Caco-2 (cell line): Measurements from ENCODE around the gene DIS3L. TPM values are rescaled to one million over a fixed set of nuclear protein-coding genes. Genes with fewer than 3 reads are reported as not detected.

Experiments used
- BruUV-seq: library from RNA; stranded (reverse); fragments of 400-500 nt; replicated peaks from 2 replicates; lab custom pipeline; 2021; lab: Mats Ljungman, UMichigan
- CTCF ChIA-PET: fragments of 300-600 bp; sonication (Branson Sonifier 250); formaldehyde crosslinking; loops from one replicate; lab custom pipeline; 2022; ENCODE audit warnings: antibody characterized with exemption; lab: Charles Lee
- POLR2A ChIA-PET: fragments of 300-600 bp; sonication (Branson Sonifier 250); formaldehyde crosslinking; loops from one replicate; lab custom pipeline; 2022; ENCODE audit warnings: antibody characterized with exemption; lab: Charles Lee
- DNase-seq, 2 experiments: peaks; one replicate each; pipeline versions ENCODE4 v3.0.0 to v3.0.0-alpha.2; 2020 to 2022
- H3K27me3 ChIP-seq: replicated peaks from 2 replicates; pipeline ENCODE4 v1.6.0; 2011; ENCODE audit warnings: low read length; ENCODE audit not compliant: control insufficient read depth, insufficient read depth
- H3K36me3 ChIP-seq: 2 replicates; pipeline ENCODE4 v1.5.1; 2011; ENCODE audit warnings: low read length; ENCODE audit not compliant: control insufficient read depth, insufficient read depth
- H3K4me1 ChIP-seq: fragments of 250-450 bp; sonication (Bioruptor Pico); 2 replicates; pipeline ENCODE4 v1.5.1; 2020; ENCODE audit warnings: mild to moderate bottlenecking
- H3K4me3 ChIP-seq: 2 replicates; pipeline ENCODE4 v1.5.1; 2011; ENCODE audit warnings: low read depth, mild to moderate bottlenecking, control low read depth, low read length
- H3K9me3 ChIP-seq: fragments of 250-450 bp; sonication (Bioruptor Pico); 2 replicates; pipeline ENCODE4 v1.5.1; 2020; ENCODE audit warnings: mild to moderate bottlenecking, moderate library complexity
- H3K27ac Mint-ChIP-seq: one replicate; pipeline ENCODE4 v1.8.0; 2022; ENCODE audit warnings: mixed read lengths; ENCODE audit not compliant: unreplicated experiment
- H3K27me3 Mint-ChIP-seq: one replicate; pipeline ENCODE4 v1.8.0; 2022; ENCODE audit warnings: mixed read lengths; ENCODE audit not compliant: insufficient read depth, unreplicated experiment
- H3K36me3 Mint-ChIP-seq: one replicate; pipeline ENCODE4 v1.8.0; 2022; ENCODE audit warnings: mild to moderate bottlenecking, mixed read lengths; ENCODE audit not compliant: insufficient read depth, unreplicated experiment
- H3K4me1 Mint-ChIP-seq: one replicate; pipeline ENCODE4 v1.8.0; 2022; ENCODE audit warnings: low read depth, mixed read lengths; ENCODE audit not compliant: unreplicated experiment
- H3K4me3 Mint-ChIP-seq: one replicate; pipeline ENCODE4 v1.8.0; 2022; ENCODE audit warnings: mild to moderate bottlenecking, moderate library complexity, mixed read lengths; ENCODE audit not compliant: unreplicated experiment
- H3K9me3 Mint-ChIP-seq: one replicate; pipeline ENCODE4 v1.8.0; 2022; ENCODE audit warnings: mixed read lengths; ENCODE audit not compliant: unreplicated experiment
- CTCF ChIP-seq, 2 experiments: fragments of 200-600 bp in 1 of 2; IDR thresholded peaks; 1 replicate in 1 of 2; 2 replicates in 1 of 2; pipeline versions ENCODE4 v1.5.1 to v1.8.0; 2011 to 2022; ENCODE audit warnings: antibody characterized with exemption in 1 of 2, control low read depth in 1 of 2, inconsistent platforms in 1 of 2, low read depth in 1 of 2, low read length in 1 of 2, mild to moderate bottlenecking in 1 of 2, moderate library complexity in 1 of 2; ENCODE audit not compliant: insufficient read depth in 1 of 2, severe bottlenecking in 1 of 2, unreplicated experiment in 1 of 2
- intact Hi-C: fragments of 100-400 bp; cut with micrococcal nuclease; formaldehyde crosslinking; loops from one replicate; pipeline ENCODE4 v1.10.0; 2022; ENCODE audit not compliant: unreplicated experiment
- total RNA-seq: library from RNA; stranded (reverse); gene quantifications from 2 replicates; pipeline ENCODE4 v1.2.3, GENCODE V29; 2022

The DIS3L gene
- total RNA-seq, 1 experiment from 2014 or later = 25.3 TPM

- no peaks in the 10 kb centered on the region for H3K36me3 ChIP-seq
- Mint-ChIP-seq H3K27ac (no peak overlapping the region), H3K27me3 (peaks cover 16% of the 10 kb centered on the region), H3K4me1 (no peaks in the 10 kb centered on the region), H3K9me3 (no peaks in the 10 kb centered on the region), H3K4me3 (no peak overlapping the region), H3K36me3 (no peaks in the 10 kb centered on the region)
- intact Hi-C loops = no loop called here
- no peak for TF ChIP-seq CTCF (IDR thresholded peaks at IDR 0.05; ENCODE audit: insufficient read depth in 1 of 2, low read depth in 1 of 2, low read length in 1 of 2, severe bottlenecking in 1 of 2, unreplicated experiment in 1 of 2)
- H3K9me3 ChIP-seq = no peaks in the 10 kb centered on the region
- no peak overlapping the region for H3K4me3 ChIP-seq
- H3K4me1 ChIP-seq = no peaks in the 10 kb centered on the region
- no peak for DNase-seq
- ChIA-PET POLR2A (no interaction called here), CTCF (no interaction called here)
- no TSS peak for BruUV-seq
- no peaks in the 10 kb centered on the region for H3K27me3 ChIP-seq
Measured at GRCh38 chr15:66278671-66279070, 14.7 kb upstream of the DIS3L start.

- BruUV-seq = no TSS peak
- H3K4me3 ChIP-seq = no peak overlapping the region
- ChIA-PET POLR2A (interaction anchor here (0.5 kb wide), 1 partner anchor 33 kb away, joined by 6 read pairs; no protein-coding TSS in a partner anchor), CTCF (no interaction called here)
- no peaks in the 10 kb centered on the region for H3K36me3 Mint-ChIP-seq
- no peak for DNase-seq
- no peaks in the 10 kb centered on the region for H3K4me1 Mint-ChIP-seq
- no peak overlapping the region for H3K27ac Mint-ChIP-seq
- no peak overlapping the region for H3K4me3 Mint-ChIP-seq
- no peaks in the 10 kb centered on the region for H3K36me3 ChIP-seq
- H3K4me1 ChIP-seq = 0 out of 2 replicates have a peak, but pooled peaks cover 11% of the 10 kb centered on the region
- peaks cover 12% of the 10 kb centered on the region for H3K27me3 Mint-ChIP-seq
- intact Hi-C loops = no loop called here
- no peak for TF ChIP-seq CTCF (IDR thresholded peaks at IDR 0.05; ENCODE audit: insufficient read depth in 1 of 2, low read depth in 1 of 2, low read length in 1 of 2, severe bottlenecking in 1 of 2, unreplicated experiment in 1 of 2)
- H3K27me3 ChIP-seq = no peaks in the 10 kb centered on the region
- no peaks in the 10 kb centered on the region for H3K9me3 Mint-ChIP-seq
- no peaks in the 10 kb centered on the region for H3K9me3 ChIP-seq
Measured at GRCh38 chr15:66284271-66284670, 9.1 kb upstream of the DIS3L start.

- H3K4me1 Mint-ChIP-seq = no peaks in the 10 kb centered on the region
- H3K4me3 Mint-ChIP-seq = no peak overlapping the region
- Histone ChIP-seq H3K4me3 (no peak overlapping the region), H3K27me3 (no peaks in the 10 kb centered on the region), H3K9me3 (no peaks in the 10 kb centered on the region), H3K36me3 (no peaks in the 10 kb centered on the region), H3K4me1 (0 out of 2 replicates have a peak, but pooled peaks cover 11% of the 10 kb centered on the region)
- POLR2A ChIA-PET = no interaction called here
- H3K36me3 Mint-ChIP-seq = no peaks in the 10 kb centered on the region
- no peak overlapping the region for H3K27ac Mint-ChIP-seq
- CTCF ChIA-PET = interaction anchor here (0.5 kb wide), 1 partner anchor 71 kb away, joined by 3 read pairs; the partner anchor contains the start of gene TIPIN
- no TSS peak for BruUV-seq
- no peaks in the 10 kb centered on the region for H3K9me3 Mint-ChIP-seq
- intact Hi-C loops = loop anchor here (2.0 to 5.0 kb wide), 2 partner anchors 33 to 368 kb away; partner anchors contain the start of gene MEGF11
- peaks cover 3% of the 10 kb centered on the region for H3K27me3 Mint-ChIP-seq
- no peak for DNase-seq
- no peak for TF ChIP-seq CTCF (IDR thresholded peaks at IDR 0.05; ENCODE audit: insufficient read depth in 1 of 2, low read depth in 1 of 2, low read length in 1 of 2, severe bottlenecking in 1 of 2, unreplicated experiment in 1 of 2)
Measured at GRCh38 chr15:66285533-66286280, 7.7 kb upstream of the DIS3L start.
